Esophagus (tissue), 2 donors: ENCODE results near the gene UXS1. TPM values are rescaled to one million over a fixed set of nuclear protein-coding genes. Genes with fewer than 3 reads are reported as not detected.

Experiments used
- H3K27ac ChIP-seq, 2 donors: one replicate each; pipeline ENCODE4 v1.5.1; 2013; ENCODE audit warnings: low read depth in 2 of 2, mild to moderate bottlenecking in 2 of 2, inconsistent platforms in 1 of 2, low read length in 1 of 2, moderate library complexity in 1 of 2
- H3K27me3 ChIP-seq, 2 donors: one replicate each; pipeline ENCODE4 v1.6.1; 2013; ENCODE audit warnings: low read length in 2 of 2, control low read depth in 1 of 2, mild to moderate bottlenecking in 1 of 2; ENCODE audit not compliant: insufficient read depth in 2 of 2, control insufficient read depth in 1 of 2
- H3K36me3 ChIP-seq, 2 donors: one replicate each; pipeline ENCODE4 v1.6.1; 2013; ENCODE audit warnings: low read length in 1 of 2; ENCODE audit not compliant: control insufficient read depth in 2 of 2, insufficient read depth in 2 of 2
- H3K4me1 ChIP-seq, 2 donors: one replicate each; pipeline ENCODE4 v1.6.1; 2013; ENCODE audit warnings: low read length in 1 of 2; ENCODE audit not compliant: control insufficient read depth in 2 of 2, insufficient read depth in 2 of 2
- H3K4me3 ChIP-seq, 2 donors: one replicate each; pipeline ENCODE4 v1.5.1; 2013; ENCODE audit warnings: low read length in 2 of 2, mild to moderate bottlenecking in 2 of 2, low read depth in 1 of 2, moderate library complexity in 1 of 2
- H3K9me3 ChIP-seq, 2 donors: one replicate each; pipeline ENCODE4 v1.6.1; 2013; ENCODE audit warnings: mild to moderate bottlenecking in 2 of 2, low read depth in 1 of 2, low read length in 1 of 2, moderate library complexity in 1 of 2; ENCODE audit not compliant: control insufficient read depth in 2 of 2, insufficient read depth in 1 of 2
- whole genome bisulfite sequencing, 2 donors: extraction: QIAGEN DNeasy Blood & Tissue Kit; methylation state at CpG; one replicate each; pipeline ENCODE4 v1.1.7; 2013; 5-methylcytosine and 5-hydroxymethylcytosine counted together
- polyA plus RNA-seq, 2 donors: library from polyadenylated mRNA; stranded (reverse); fragments of 200-250 nt; gene quantifications; one replicate each; pipeline ENCODE4 v1.2.3, GENCODE V29; 2013
- donor health status: healthy with polysubstance abuse.
- donor health status: Bipolar disorder and iron deficiency.

UXS1 gene
- polyA plus RNA-seq, 2 donors, result 12.0 to 16.5 TPM

DNA sequence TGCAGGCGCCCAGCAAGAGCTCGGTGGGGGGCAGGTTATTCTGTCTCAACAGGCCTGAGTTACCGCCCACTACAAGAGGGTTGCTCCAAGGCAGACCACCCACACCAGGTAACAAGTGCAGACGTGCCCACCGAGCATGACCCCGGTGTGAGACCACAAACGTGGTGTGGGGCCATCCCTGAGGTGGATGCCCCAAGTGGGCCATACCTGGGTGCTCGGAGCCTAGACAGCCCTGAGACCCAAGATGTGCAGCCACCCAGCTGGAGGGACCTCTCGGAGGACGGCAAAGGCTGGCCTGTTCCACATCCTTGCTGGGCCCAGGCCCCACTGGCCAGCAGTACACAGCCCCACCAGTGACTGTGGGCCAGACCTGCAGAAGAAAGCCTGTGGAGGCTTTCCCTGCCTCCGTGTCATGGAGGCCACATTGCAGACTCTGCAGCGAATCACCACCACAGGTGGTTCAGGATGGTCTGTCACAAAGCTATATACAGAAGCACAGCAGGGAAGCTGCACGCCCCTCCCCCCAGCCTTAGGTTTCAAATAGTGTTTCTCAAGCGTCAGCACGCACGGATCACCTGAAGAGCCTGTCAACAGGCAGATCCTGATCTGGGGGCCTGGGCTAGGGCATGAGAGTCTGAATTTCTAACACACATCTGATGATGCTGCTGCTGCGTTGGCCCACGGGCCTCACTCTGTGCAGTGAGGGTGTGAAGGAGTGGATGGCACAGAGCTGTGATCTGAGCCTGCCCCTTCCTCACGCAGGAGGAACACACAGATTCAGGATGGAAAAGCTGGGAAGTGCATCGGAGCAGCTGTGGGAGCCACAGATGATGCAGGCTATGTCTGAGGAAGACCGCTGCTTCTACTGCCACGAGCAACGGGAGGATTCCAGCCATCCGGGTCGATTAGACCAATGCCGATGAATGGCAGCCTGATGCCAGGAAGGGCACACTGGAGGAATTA, 96.8 kb downstream of the UXS1 start:
- no peaks in the 10 kb centered on the region for H3K4me1 ChIP-seq
- peaks cover 5 to 34% of the 10 kb centered on the region in 2 donors for H3K36me3 ChIP-seq
- no peak overlapping the region for H3K4me3 ChIP-seq
- H3K27me3 ChIP-seq, result no peaks in the 10 kb centered on the region
- no peak overlapping the region for H3K27ac ChIP-seq
- H3K9me3 ChIP-seq, result no peaks in the 10 kb centered on the region
- WGBS, 2 donors, result 91 to 92% methylated on average over 26 of the region's 26 CpGs

GRCh38 chr2:106096299-106097037, 97.6 kb downstream of the UXS1 start:
- Histone ChIP-seq H3K9me3 (no peaks in the 10 kb centered on the region), H3K4me3 (no peak overlapping the region), H3K27ac (peak overlapping the region; percentile 2 to 68), H3K4me1 (no peaks in the 10 kb centered on the region), H3K27me3 (no peaks in the 10 kb centered on the region), H3K36me3 (peaks cover 5 to 34% of the 10 kb centered on the region in 2 donors)
- WGBS, 2 donors, result 79 to 83% methylated on average over 12 of the region's 12 CpGs

DNA sequence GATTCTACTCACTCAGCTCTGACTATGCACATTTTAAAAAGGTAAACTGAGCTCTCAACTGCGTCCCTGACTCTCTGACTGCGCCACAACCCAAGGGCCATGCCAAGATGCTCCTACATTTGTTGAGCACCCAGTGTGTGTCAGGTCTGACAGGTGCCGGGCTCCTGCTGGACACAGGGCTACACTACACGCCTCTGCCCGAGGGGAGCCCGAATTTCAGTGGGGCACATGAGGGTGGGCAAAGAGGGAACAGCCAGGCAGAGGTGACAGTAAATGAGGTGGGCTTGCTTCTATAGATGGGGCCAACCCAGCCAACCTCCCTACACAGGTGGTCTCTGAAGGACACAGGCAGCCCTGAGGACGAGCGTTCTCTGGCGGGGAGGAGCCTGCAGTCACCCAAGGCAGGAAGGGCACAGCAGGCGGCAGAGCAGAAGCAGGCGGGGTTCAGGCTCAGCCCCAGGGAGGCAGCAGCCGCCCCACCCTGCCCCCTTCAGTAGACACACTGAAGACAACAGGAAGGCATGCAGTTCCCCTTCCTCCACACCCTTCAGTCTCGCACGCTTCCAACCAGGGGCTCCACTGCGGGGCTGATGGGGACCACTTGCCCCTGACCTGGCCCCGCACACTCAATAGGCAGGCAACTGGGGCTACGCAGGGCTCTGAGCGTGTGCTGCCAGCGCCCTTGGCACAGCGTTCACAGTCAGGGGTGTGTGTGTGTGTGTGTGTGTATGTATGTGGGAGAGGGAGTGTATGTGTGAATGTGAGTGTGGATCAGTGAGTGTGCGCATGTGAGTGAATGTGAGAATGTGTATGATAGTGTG, 98.4 kb downstream of the UXS1 start:
- Histone ChIP-seq H3K27ac (peak overlapping the region; percentile 15 to 68), H3K9me3 (no peaks in the 10 kb centered on the region), H3K36me3 (peaks cover 5 to 32% of the 10 kb centered on the region in 2 donors), H3K4me3 (no peak overlapping the region), H3K4me1 (no peaks in the 10 kb centered on the region), H3K27me3 (no peaks in the 10 kb centered on the region)
- WGBS, 2 donors, result 79 to 86% methylated on average over 21 of the region's 21 CpGs

GRCh38 chr2:106094131-106094841, 99.8 kb downstream of the UXS1 start:
- Histone ChIP-seq H3K9me3 (no peaks in the 10 kb centered on the region), H3K4me3 (no peak overlapping the region), H3K27ac (no peak overlapping the region), H3K27me3 (no peaks in the 10 kb centered on the region), H3K36me3 (peaks cover 5 to 25% of the 10 kb centered on the region in 2 donors), H3K4me1 (no peaks in the 10 kb centered on the region)
- WGBS, 2 donors, result 71 to 78% methylated on average over 13 of the region's 13 CpGs

DNA sequence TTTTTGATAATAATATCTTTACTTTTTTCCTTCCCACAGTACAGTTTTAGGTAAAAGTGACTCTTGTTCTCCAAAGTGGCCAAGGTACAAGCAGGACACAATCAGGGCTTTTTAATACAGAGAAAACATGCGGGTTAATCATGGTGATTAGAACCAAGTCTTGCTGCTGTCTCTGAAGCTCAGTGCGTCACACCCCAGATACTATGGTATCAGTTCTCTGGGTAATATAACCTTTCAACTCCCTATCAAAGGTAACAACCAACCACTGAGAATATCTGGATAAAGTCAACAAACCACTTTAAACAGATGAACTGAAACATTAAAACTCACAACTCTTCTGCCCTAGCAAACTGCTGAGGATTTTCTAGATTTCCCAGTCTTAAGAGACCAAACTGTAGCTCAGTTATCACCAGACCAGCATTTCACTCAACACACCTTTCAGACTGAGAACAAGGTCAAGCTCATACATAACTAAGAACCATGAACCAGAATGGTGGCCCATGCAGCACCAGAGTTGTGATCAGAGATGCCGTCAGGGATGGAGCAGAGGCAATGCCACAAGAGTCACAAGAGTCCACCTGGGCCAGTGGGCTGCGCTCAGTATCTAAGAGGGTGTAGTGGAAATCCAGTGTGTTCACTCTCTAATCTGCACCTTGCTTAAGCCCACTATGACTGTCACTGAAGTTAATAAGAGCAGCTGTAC, 103.0 kb downstream of the UXS1 start:
- Histone ChIP-seq H3K4me3 (no peak overlapping the region), H3K27ac (no peak overlapping the region), H3K36me3 (peaks cover 5 to 9% of the 10 kb centered on the region in 2 donors), H3K27me3 (no peaks in the 10 kb centered on the region), H3K9me3 (no peaks in the 10 kb centered on the region), H3K4me1 (no peaks in the 10 kb centered on the region)
- 94 to 97% methylated on average over 4 of the region's 4 CpGs for WGBS, 2 donors

GRCh38 chr2:106089611-106090010, 104.5 kb downstream of the UXS1 start:
- H3K27me3 ChIP-seq, result no peaks in the 10 kb centered on the region
- H3K36me3 ChIP-seq, result peaks cover 0 to 2% of the 10 kb centered on the region in 2 donors
- H3K4me1 ChIP-seq, result no peaks in the 10 kb centered on the region
- no peak overlapping the region for H3K27ac ChIP-seq
- H3K9me3 ChIP-seq, result no peaks in the 10 kb centered on the region
- WGBS, 2 donors, result 50 to 55% methylated on average over 1 of the region's 1 CpG
- no peak overlapping the region for H3K4me3 ChIP-seq

DNA sequence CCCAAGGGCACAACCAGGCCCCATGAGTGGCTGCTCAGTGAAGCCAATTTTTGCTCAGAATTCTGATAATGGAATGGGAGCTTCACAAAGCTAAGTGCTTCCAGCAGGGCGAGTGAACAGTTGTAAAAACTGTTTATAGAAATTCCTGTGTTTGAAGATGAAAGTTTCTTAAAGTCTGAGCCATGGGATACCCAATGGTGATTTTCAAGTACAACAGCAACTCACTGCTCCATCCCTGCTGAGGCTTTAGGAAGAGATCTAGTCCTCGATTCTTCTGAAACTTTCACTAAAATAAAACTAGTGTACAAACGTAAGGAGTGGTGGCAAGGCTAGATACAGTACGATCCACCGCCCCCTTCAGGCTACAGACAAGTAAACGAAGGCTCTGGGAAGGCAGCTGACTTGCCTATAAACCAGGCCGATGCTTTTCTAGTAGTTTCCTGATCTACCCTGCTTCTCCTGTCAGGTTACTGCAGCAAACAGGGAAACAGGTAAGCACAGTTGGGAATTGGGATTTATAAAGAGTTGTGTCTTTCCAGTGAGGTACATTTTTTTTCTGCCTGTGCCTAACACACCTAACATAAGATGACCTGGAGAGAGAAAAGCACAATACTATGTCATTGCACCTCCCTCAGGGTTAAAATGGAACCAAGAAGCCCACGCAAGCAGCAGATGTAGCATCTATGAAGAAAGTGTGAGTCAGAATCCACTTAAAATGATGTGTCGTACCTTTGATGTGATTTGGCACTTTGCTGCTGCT, 108.7 kb downstream of the UXS1 start:
- H3K36me3 ChIP-seq, result no peaks in the 10 kb centered on the region
- no peaks in the 10 kb centered on the region for H3K9me3 ChIP-seq
- no peaks in the 10 kb centered on the region for H3K4me1 ChIP-seq
- H3K27me3 ChIP-seq, result no peaks in the 10 kb centered on the region
- no peak overlapping the region for H3K4me3 ChIP-seq
- no peak overlapping the region for H3K27ac ChIP-seq
- WGBS, 2 donors, result 50 to 52% methylated on average over 9 of the region's 9 CpGs

GRCh38 chr2:106080959-106081358, 113.1 kb downstream of the UXS1 start:
- Histone ChIP-seq H3K4me1 (no peaks in the 10 kb centered on the region), H3K36me3 (no peaks in the 10 kb centered on the region), H3K27ac (no peak overlapping the region), H3K9me3 (no peaks in the 10 kb centered on the region), H3K27me3 (no peaks in the 10 kb centered on the region), H3K4me3 (no peak overlapping the region)
- 86 to 90% methylated on average over 6 of the region's 6 CpGs for WGBS, 2 donors
